ENCODE results near the gene SPOCK1.

SPOCK1 gene

GRCh38 chr5:137185193-137185592 is 313.9 kb downstream of the SPOCK1 start:
- DNase-seq: no peak

GRCh38 chr5:137184734-137185133 is 314.4 kb downstream of the SPOCK1 start:
- no peak for DNase-seq

GRCh38 chr5:137182576-137182975 is 316.6 kb downstream of the SPOCK1 start:
- DNase-seq: no peak

- no peak for DNase-seq
These were observed 317.5 kb downstream of the SPOCK1 start for GRCh38 chr5:137181667-137182066.

GRCh38 chr5:137179203-137179602 is 319.9 kb downstream of the SPOCK1 start:
- no peak for DNase-seq

GRCh38 chr5:137176609-137177008 is 322.5 kb downstream of the SPOCK1 start:
- DNase-seq: no peak

GRCh38 chr5:137176126-137176525 is 323.0 kb downstream of the SPOCK1 start:
- no peak for DNase-seq

- no peak for DNase-seq
These were observed 324.9 kb downstream of the SPOCK1 start for GRCh38 chr5:137174196-137174595.

GRCh38 chr5:137172258-137172657 is 326.9 kb downstream of the SPOCK1 start:
- no peak for DNase-seq

GRCh38 chr5:137167187-137167586 is 331.9 kb downstream of the SPOCK1 start:
- no peak for DNase-seq

GRCh38 chr5:137164961-137165360 is 334.2 kb downstream of the SPOCK1 start:
- no peak for DNase-seq

GRCh38 chr5:137164536-137164935 is 334.6 kb downstream of the SPOCK1 start:
- DNase-seq: no peak

GRCh38 chr5:137158691-137159090 is 340.4 kb downstream of the SPOCK1 start:
- no peak for DNase-seq

GRCh38 chr5:137156180-137156579 is 342.9 kb downstream of the SPOCK1 start:
- DNase-seq: no peak

GRCh38 chr5:137155261-137156000 is 343.7 kb downstream of the SPOCK1 start:
- DNase-seq: no peak

GRCh38 chr5:137152616-137153015 is 346.5 kb downstream of the SPOCK1 start:
- no peak for DNase-seq

- no peak for DNase-seq
These were observed 350.5 kb downstream of the SPOCK1 start for GRCh38 chr5:137148655-137149054.

GRCh38 chr5:137148159-137148558 is 351.0 kb downstream of the SPOCK1 start:
- no peak for DNase-seq

GRCh38 chr5:137147346-137147745 is 351.8 kb downstream of the SPOCK1 start:
- DNase-seq: no peak

GRCh38 chr5:137146402-137146890 is 352.7 kb downstream of the SPOCK1 start:
- DNase-seq: no peak

- no peak for DNase-seq
These were observed 353.4 kb downstream of the SPOCK1 start for GRCh38 chr5:137145721-137146120.

GRCh38 chr5:137144656-137145055 is 354.5 kb downstream of the SPOCK1 start:
- no peak for DNase-seq

GRCh38 chr5:137142764-137143605 is 356.1 kb downstream of the SPOCK1 start:
- no peak for DNase-seq

GRCh38 chr5:137142346-137142745 is 356.8 kb downstream of the SPOCK1 start:
- DNase-seq: no peak

All from CD4-positive, alpha-beta T cell treated with Interleukin-4 for 1 hour (primary cell).